Caco-2 (cell line): ENCODE data around the gene WDR27. TPM values are rescaled to one million over a fixed set of nuclear protein-coding genes. Genes with fewer than 3 reads are reported as not detected.

Experiments used
- BruUV-seq: library from RNA; stranded (reverse); fragments of 400-500 nt; replicated peaks from 2 replicates; lab custom pipeline; 2021; lab: Mats Ljungman, UMichigan
- CTCF ChIA-PET: fragments of 300-600 bp; sonication (Branson Sonifier 250); formaldehyde crosslinking; loops from one replicate; lab custom pipeline; 2022; ENCODE audit warnings: antibody characterized with exemption; lab: Charles Lee
- POLR2A ChIA-PET: fragments of 300-600 bp; sonication (Branson Sonifier 250); formaldehyde crosslinking; loops from one replicate; lab custom pipeline; 2022; ENCODE audit warnings: antibody characterized with exemption; lab: Charles Lee
- DNase-seq, 2 experiments: peaks; one replicate each; pipeline versions ENCODE4 v3.0.0 to v3.0.0-alpha.2; 2020 to 2022
- H3K27me3 ChIP-seq: replicated peaks from 2 replicates; pipeline ENCODE4 v1.6.0; 2011; ENCODE audit warnings: low read length; ENCODE audit not compliant: control insufficient read depth, insufficient read depth
- H3K36me3 ChIP-seq: 2 replicates; pipeline ENCODE4 v1.5.1; 2011; ENCODE audit warnings: low read length; ENCODE audit not compliant: control insufficient read depth, insufficient read depth
- H3K4me1 ChIP-seq: fragments of 250-450 bp; sonication (Bioruptor Pico); 2 replicates; pipeline ENCODE4 v1.5.1; 2020; ENCODE audit warnings: mild to moderate bottlenecking
- H3K4me3 ChIP-seq: 2 replicates; pipeline ENCODE4 v1.5.1; 2011; ENCODE audit warnings: low read depth, mild to moderate bottlenecking, control low read depth, low read length
- H3K9me3 ChIP-seq: fragments of 250-450 bp; sonication (Bioruptor Pico); 2 replicates; pipeline ENCODE4 v1.5.1; 2020; ENCODE audit warnings: mild to moderate bottlenecking, moderate library complexity
- H3K27ac Mint-ChIP-seq: one replicate; pipeline ENCODE4 v1.8.0; 2022; ENCODE audit warnings: mixed read lengths; ENCODE audit not compliant: unreplicated experiment
- H3K27me3 Mint-ChIP-seq: one replicate; pipeline ENCODE4 v1.8.0; 2022; ENCODE audit warnings: mixed read lengths; ENCODE audit not compliant: insufficient read depth, unreplicated experiment
- H3K36me3 Mint-ChIP-seq: one replicate; pipeline ENCODE4 v1.8.0; 2022; ENCODE audit warnings: mild to moderate bottlenecking, mixed read lengths; ENCODE audit not compliant: insufficient read depth, unreplicated experiment
- H3K4me1 Mint-ChIP-seq: one replicate; pipeline ENCODE4 v1.8.0; 2022; ENCODE audit warnings: low read depth, mixed read lengths; ENCODE audit not compliant: unreplicated experiment
- H3K4me3 Mint-ChIP-seq: one replicate; pipeline ENCODE4 v1.8.0; 2022; ENCODE audit warnings: mild to moderate bottlenecking, moderate library complexity, mixed read lengths; ENCODE audit not compliant: unreplicated experiment
- H3K9me3 Mint-ChIP-seq: one replicate; pipeline ENCODE4 v1.8.0; 2022; ENCODE audit warnings: mixed read lengths; ENCODE audit not compliant: unreplicated experiment
- intact Hi-C: fragments of 100-400 bp; cut with micrococcal nuclease; formaldehyde crosslinking; loops from one replicate; pipeline ENCODE4 v1.10.0; 2022; ENCODE audit not compliant: unreplicated experiment
- total RNA-seq: library from RNA; stranded (reverse); gene quantifications from 2 replicates; pipeline ENCODE4 v1.2.3, GENCODE V29; 2022
- TF ChIP-seq, protein P1 (sequence below), 2 experiments: fragments of 200-600 bp in 1 of 2; IDR thresholded peaks; 1 replicate in 1 of 2; 2 replicates in 1 of 2; pipeline versions ENCODE4 v1.5.1 to v1.8.0; 2011 to 2022; ENCODE audit warnings: antibody characterized with exemption in 1 of 2, control low read depth in 1 of 2, inconsistent platforms in 1 of 2, low read depth in 1 of 2, low read length in 1 of 2, mild to moderate bottlenecking in 1 of 2, moderate library complexity in 1 of 2; ENCODE audit not compliant: insufficient read depth in 1 of 2, severe bottlenecking in 1 of 2, unreplicated experiment in 1 of 2

Gene WDR27
- total RNA-seq, 1 experiment from 2014 or later, result 62.9 TPM

DNA sequence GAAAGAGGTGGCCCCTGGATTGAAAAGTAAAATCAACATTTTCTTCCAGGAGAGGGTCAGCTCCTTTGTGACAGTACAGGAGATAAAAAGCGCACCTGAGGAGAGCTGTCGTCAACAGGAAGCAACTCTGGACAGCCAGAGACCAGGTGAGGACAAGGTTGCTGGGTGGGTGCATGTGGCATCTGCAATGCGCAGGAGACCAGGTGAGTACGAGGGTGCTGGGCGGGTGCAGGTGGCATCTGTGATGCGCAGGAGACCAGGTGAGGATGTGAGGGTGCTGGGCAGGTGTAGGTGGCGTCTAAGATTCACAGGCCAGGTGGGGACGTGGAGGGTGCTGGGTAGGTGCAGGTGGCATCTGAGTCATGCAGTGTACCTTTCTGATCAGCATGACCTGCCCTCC, 38.4 kb downstream of the WDR27 start:
- Histone ChIP-seq H3K9me3 (no peaks in the 10 kb centered on the region), H3K27me3 (no peaks in the 10 kb centered on the region), H3K4me1 (no peaks in the 10 kb centered on the region), H3K4me3 (no peak overlapping the region), H3K36me3 (0 out of 2 replicates have a peak, but pooled peaks cover 2% of the 10 kb centered on the region)
- TF ChIP-seq, protein P1, sequence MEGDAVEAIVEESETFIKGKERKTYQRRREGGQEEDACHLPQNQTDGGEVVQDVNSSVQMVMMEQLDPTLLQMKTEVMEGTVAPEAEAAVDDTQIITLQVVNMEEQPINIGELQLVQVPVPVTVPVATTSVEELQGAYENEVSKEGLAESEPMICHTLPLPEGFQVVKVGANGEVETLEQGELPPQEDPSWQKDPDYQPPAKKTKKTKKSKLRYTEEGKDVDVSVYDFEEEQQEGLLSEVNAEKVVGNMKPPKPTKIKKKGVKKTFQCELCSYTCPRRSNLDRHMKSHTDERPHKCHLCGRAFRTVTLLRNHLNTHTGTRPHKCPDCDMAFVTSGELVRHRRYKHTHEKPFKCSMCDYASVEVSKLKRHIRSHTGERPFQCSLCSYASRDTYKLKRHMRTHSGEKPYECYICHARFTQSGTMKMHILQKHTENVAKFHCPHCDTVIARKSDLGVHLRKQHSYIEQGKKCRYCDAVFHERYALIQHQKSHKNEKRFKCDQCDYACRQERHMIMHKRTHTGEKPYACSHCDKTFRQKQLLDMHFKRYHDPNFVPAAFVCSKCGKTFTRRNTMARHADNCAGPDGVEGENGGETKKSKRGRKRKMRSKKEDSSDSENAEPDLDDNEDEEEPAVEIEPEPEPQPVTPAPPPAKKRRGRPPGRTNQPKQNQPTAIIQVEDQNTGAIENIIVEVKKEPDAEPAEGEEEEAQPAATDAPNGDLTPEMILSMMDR (IDR thresholded peaks at IDR 0.05; ENCODE audit: insufficient read depth in 1 of 2, low read depth in 1 of 2, low read length in 1 of 2, severe bottlenecking in 1 of 2, unreplicated experiment in 1 of 2), result no peak
- Mint-ChIP-seq H3K4me1 (no peaks in the 10 kb centered on the region), H3K9me3 (no peaks in the 10 kb centered on the region), H3K36me3 (peaks cover 39% of the 10 kb centered on the region), H3K27me3 (no peaks in the 10 kb centered on the region), H3K4me3 (no peak overlapping the region), H3K27ac (no peak overlapping the region)
- DNase-seq, result no peak
- POLR2A ChIA-PET, result no interaction called here
- intact Hi-C loops, result no loop called here
- no TSS peak for BruUV-seq
- CTCF ChIA-PET, result no interaction called here

DNA sequence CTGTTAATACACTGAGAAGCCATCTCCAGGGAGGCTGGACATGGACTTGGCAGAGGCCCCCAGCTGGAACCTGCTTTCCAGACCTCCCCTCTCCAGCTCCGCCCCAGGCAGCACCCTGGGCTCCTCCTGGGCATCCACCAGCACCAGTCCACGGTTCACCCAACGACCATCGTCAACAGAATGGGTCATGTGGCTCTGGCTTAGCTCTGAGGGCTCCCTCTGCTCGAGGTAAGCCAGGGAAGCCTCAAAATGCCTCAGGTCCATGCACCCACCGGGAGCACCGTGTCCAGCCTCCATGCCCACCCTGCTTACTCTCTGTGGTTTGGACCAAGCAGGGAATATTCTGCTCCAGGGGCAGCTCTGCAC, 40.5 kb downstream of the WDR27 start:
- Mint-ChIP-seq H3K4me1 (no peaks in the 10 kb centered on the region), H3K4me3 (no peak overlapping the region), H3K9me3 (no peaks in the 10 kb centered on the region), H3K27ac (no peak overlapping the region), H3K27me3 (no peaks in the 10 kb centered on the region), H3K36me3 (peaks cover 44% of the 10 kb centered on the region)
- 0 out of 2 replicates have a peak, but pooled peaks cover 2% of the 10 kb centered on the region for H3K36me3 ChIP-seq
- ChIA-PET POLR2A (no interaction called here), CTCF (no interaction called here)
- no TSS peak for BruUV-seq
- TF ChIP-seq, protein P1 (IDR thresholded peaks at IDR 0.05; ENCODE audit: insufficient read depth in 1 of 2, low read depth in 1 of 2, low read length in 1 of 2, severe bottlenecking in 1 of 2, unreplicated experiment in 1 of 2), result no peak
- H3K4me3 ChIP-seq, result no peak overlapping the region
- H3K4me1 ChIP-seq, result no peaks in the 10 kb centered on the region
- DNase-seq, result no peak
- intact Hi-C loops, result no loop called here
- no peaks in the 10 kb centered on the region for H3K27me3 ChIP-seq
- no peaks in the 10 kb centered on the region for H3K9me3 ChIP-seq

DNA sequence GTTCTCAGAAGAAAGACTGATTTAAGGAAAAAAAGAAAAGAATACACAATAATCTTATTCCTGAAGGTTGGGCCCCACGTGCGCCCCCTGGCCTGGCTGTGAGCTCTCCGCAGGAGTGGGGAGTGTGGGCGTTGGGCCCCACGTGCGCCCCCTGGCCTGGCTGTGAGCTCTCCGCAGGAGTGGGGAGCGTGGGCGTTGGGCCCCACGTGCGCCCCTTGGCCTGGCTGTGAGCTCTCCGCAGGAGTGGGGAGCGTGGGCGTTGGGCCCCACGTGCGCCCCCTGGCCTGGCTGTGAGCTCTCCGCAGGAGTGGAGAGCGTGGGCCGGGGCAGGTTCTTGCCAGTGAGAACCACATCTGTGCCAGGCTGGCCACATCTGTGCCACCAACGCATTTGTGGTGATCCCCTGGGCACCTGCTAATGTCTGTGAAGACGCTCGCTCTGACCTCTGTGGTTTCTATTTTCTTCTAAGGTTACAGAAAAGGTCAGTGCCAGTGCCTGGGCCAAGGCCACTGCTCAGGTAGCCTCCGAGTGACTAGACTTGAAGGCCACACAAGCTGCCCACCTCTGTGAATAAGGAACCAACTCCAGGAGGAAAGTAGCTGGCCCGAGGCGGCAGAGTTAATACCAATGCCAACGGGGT, 41.0 kb downstream of the WDR27 start:
- no TSS peak for BruUV-seq
- ChIA-PET CTCF (no interaction called here), POLR2A (no interaction called here)
- Histone ChIP-seq H3K36me3 (0 out of 2 replicates have a peak, but pooled peaks cover 2% of the 10 kb centered on the region), H3K9me3 (no peaks in the 10 kb centered on the region), H3K4me1 (no peaks in the 10 kb centered on the region), H3K4me3 (no peak overlapping the region), H3K27me3 (no peaks in the 10 kb centered on the region)
- Mint-ChIP-seq H3K4me3 (no peak overlapping the region), H3K27ac (no peak overlapping the region), H3K9me3 (no peaks in the 10 kb centered on the region), H3K4me1 (no peaks in the 10 kb centered on the region), H3K36me3 (peaks cover 44% of the 10 kb centered on the region), H3K27me3 (no peaks in the 10 kb centered on the region)
- TF ChIP-seq, protein P1 (IDR thresholded peaks at IDR 0.05; ENCODE audit: insufficient read depth in 1 of 2, low read depth in 1 of 2, low read length in 1 of 2, severe bottlenecking in 1 of 2, unreplicated experiment in 1 of 2), result no peak
- DNase-seq, result no peak
- intact Hi-C loops, result no loop called here
